Naive B cell (primary cell): ENCODE measurements around the gene HEG1. TPM values are rescaled to one million over a fixed set of nuclear protein-coding genes. Genes with fewer than 3 reads are reported as not detected.
"Not testable (repeated sequence)": the region's sequence is repeated elsewhere in the genome, so short reads cannot be mapped to it uniquely, and the experiment has no call there.

ENCODE experiments used
- ATAC-seq, 2 donors: fragments of 150-1000 bp; cut with Tn5 transposase; 2 replicates each; pipeline ENCODE4 v1.10.0; 2021; ENCODE audit warnings: low read depth in 2 of 2, mild to moderate bottlenecking in 2 of 2, moderate library complexity in 2 of 2
- DNase-seq: peaks from one replicate; pipeline ENCODE4 v3.0.0; 2022
- H3K27ac Mint-ChIP-seq, 6 donors: one replicate each; pipeline ENCODE4 v1.8.0; 2020 to 2022; ENCODE audit warnings: mild to moderate bottlenecking in 6 of 6, mixed read lengths in 6 of 6, moderate library complexity in 5 of 6, inconsistent platforms in 2 of 6
- H3K27me3 Mint-ChIP-seq, 3 donors: one replicate each; pipeline ENCODE4 v1.8.0; 2021 to 2022; ENCODE audit warnings: mixed read lengths in 3 of 3, mild to moderate bottlenecking in 1 of 3
- H3K36me3 Mint-ChIP-seq, 2 donors: one replicate each; pipeline ENCODE4 v1.8.0; 2020 to 2022; ENCODE audit warnings: mixed read lengths in 2 of 2, inconsistent platforms in 1 of 2, mild to moderate bottlenecking in 1 of 2
- H3K4me1 Mint-ChIP-seq, 3 donors: one replicate each; pipeline ENCODE4 v1.8.0; 2020 to 2022; ENCODE audit warnings: mixed read lengths in 3 of 3, inconsistent platforms in 1 of 3, mild to moderate bottlenecking in 1 of 3, moderate library complexity in 1 of 3
- H3K4me3 Mint-ChIP-seq, 8 donors: one replicate each; pipeline ENCODE4 v1.8.0; 2020 to 2022; ENCODE audit warnings: mild to moderate bottlenecking in 8 of 8, mixed read lengths in 8 of 8, moderate library complexity in 8 of 8, inconsistent platforms in 2 of 8
- H3K9me3 Mint-ChIP-seq, 7 donors: one replicate each; pipeline ENCODE4 v1.8.0; 2020 to 2022; ENCODE audit warnings: mixed read lengths in 7 of 7, mild to moderate bottlenecking in 5 of 7, inconsistent platforms in 2 of 7, moderate library complexity in 1 of 7
- polyA plus RNA-seq, 6 donors: library from polyadenylated mRNA; unstranded; fragments of 300-500 nt; fragmentation: Illumina TruSeq; gene quantifications; one replicate each; pipeline ENCODE4 v1.2.3, GENCODE V29; 2021; ENCODE audit warnings: low read depth in 6 of 6

The HEG1 gene
- 1 to 10 TPM in 3 of 6 donors, under 1 TPM in 2, not detected in 1; 0.73 to 1.8 (median 1.1) TPM for polyA plus RNA-seq

- Mint-ChIP-seq H3K4me3 (peak within 1 kb of the TSS; percentile 91 to 99 (median 96)), H3K27me3 (peaks cover 13 to 16% (median 16%) of the 10 kb centered on the region in 3 donors), H3K27ac (peak within 1 kb of the TSS; percentile 28 to 97 (median 92)), H3K4me1 (peaks cover 31 to 44% (median 36%) of the 10 kb centered on the region in 3 donors), H3K36me3 (no peaks in the 10 kb centered on the region), H3K9me3 (peaks cover 0 to 2% (median 0%) of the 10 kb centered on the region in 7 donors)
- DNase-seq (peak; percentile 63), ATAC-seq (peak; percentile 77)
These were observed at the start of gene HEG1 for GRCh38 chr3:125055913-125056745. Gene HEG1, minus strand, starts transcription at chr3:125055997. Its CDS starts 107 bp downstream, at chr3:125055890.

GRCh38 chr3:125105116-125105515, 49.3 kb upstream of the HEG1 start:
- ATAC-seq: no peak
- H3K4me1 Mint-ChIP-seq: peaks cover 4 to 29% (median 7%) of the 10 kb centered on the region in 3 donors
- H3K9me3 Mint-ChIP-seq: peaks cover under 1 to 18% (median 4%) of the 10 kb centered on the region in 7 donors
- no peak overlapping the region for H3K4me3 Mint-ChIP-seq
- no peak for DNase-seq
- peaks cover 3 to 13% (median 10%) of the 10 kb centered on the region in 3 donors for H3K27me3 Mint-ChIP-seq
- peaks cover 0 to 9% of the 10 kb centered on the region in 2 donors for H3K36me3 Mint-ChIP-seq
- H3K27ac Mint-ChIP-seq: peak overlapping the region in 1 of 6 donors; percentile 16

GRCh38 chr3:125104639-125105038, 48.8 kb upstream of the HEG1 start:
- peak overlapping the region in 1 of 6 donors; percentile 16 for H3K27ac Mint-ChIP-seq
- H3K36me3 Mint-ChIP-seq: peaks cover 0 to 14% of the 10 kb centered on the region in 2 donors
- no peak overlapping the region for H3K4me3 Mint-ChIP-seq
- H3K27me3 Mint-ChIP-seq: peaks cover 3 to 13% (median 10%) of the 10 kb centered on the region in 3 donors
- H3K9me3 Mint-ChIP-seq: peaks cover 5 to 22% (median 8%) of the 10 kb centered on the region in 7 donors
- DNase-seq: no peak
- peaks cover 4 to 29% (median 7%) of the 10 kb centered on the region in 3 donors for H3K4me1 Mint-ChIP-seq
- ATAC-seq: no peak

- DNase-seq: no peak
- peaks cover 5 to 29% (median 12%) of the 10 kb centered on the region in 7 donors for H3K9me3 Mint-ChIP-seq
- peaks cover 0 to 15% of the 10 kb centered on the region in 2 donors for H3K36me3 Mint-ChIP-seq
- no peak for ATAC-seq
- H3K27me3 Mint-ChIP-seq: peaks cover 3 to 13% (median 10%) of the 10 kb centered on the region in 3 donors
- no peak overlapping the region for H3K4me3 Mint-ChIP-seq
- H3K4me1 Mint-ChIP-seq: peaks cover 0 to 23% (median 7%) of the 10 kb centered on the region in 3 donors
- H3K27ac Mint-ChIP-seq: no peak overlapping the region
These were observed 47.6 kb upstream of the HEG1 start for GRCh38 chr3:125103406-125103805.

- Mint-ChIP-seq H3K36me3 (peaks cover 0 to 15% of the 10 kb centered on the region in 2 donors), H3K27me3 (peaks cover 3 to 13% (median 10%) of the 10 kb centered on the region in 3 donors), H3K4me3 (no peak overlapping the region), H3K9me3 (peaks cover 5 to 29% (median 12%) of the 10 kb centered on the region in 7 donors), H3K4me1 (peaks cover 0 to 14% (median 7%) of the 10 kb centered on the region in 3 donors), H3K27ac (no peak overlapping the region)
- ATAC-seq (no peak), DNase-seq (no peak)
These were observed 46.7 kb upstream of the HEG1 start for GRCh38 chr3:125102470-125102869.

GRCh38 chr3:125098611-125099291, 43.0 kb upstream of the HEG1 start:
- peaks cover 3 to 13% (median 10%) of the 10 kb centered on the region in 3 donors for H3K27me3 Mint-ChIP-seq
- DNase-seq (no peak), ATAC-seq (no peak)
- no peak overlapping the region for H3K4me3 Mint-ChIP-seq
- peaks cover 4 to 16% (median 7%) of the 10 kb centered on the region in 7 donors for H3K9me3 Mint-ChIP-seq
- peaks cover 0 to 7% (median 3%) of the 10 kb centered on the region in 3 donors for H3K4me1 Mint-ChIP-seq
- peaks cover 0 to 8% of the 10 kb centered on the region in 2 donors for H3K36me3 Mint-ChIP-seq
- H3K27ac Mint-ChIP-seq: no peak overlapping the region

GRCh38 chr3:125090649-125091048, 34.9 kb upstream of the HEG1 start:
- no peak overlapping the region for H3K4me3 Mint-ChIP-seq
- peaks cover 0 to 10% (median 2%) of the 10 kb centered on the region in 7 donors for H3K9me3 Mint-ChIP-seq
- no peak for DNase-seq
- peaks cover 0 to 4% (median 0%) of the 10 kb centered on the region in 3 donors for H3K27me3 Mint-ChIP-seq
- no peaks in the 10 kb centered on the region for H3K4me1 Mint-ChIP-seq
- H3K36me3 Mint-ChIP-seq: no peaks in the 10 kb centered on the region
- ATAC-seq: no peak
- H3K27ac Mint-ChIP-seq: no peak overlapping the region

GRCh38 chr3:125087768-125088391, 32.1 kb upstream of the HEG1 start:
- Mint-ChIP-seq H3K4me3 (no peak overlapping the region), H3K27me3 (peaks cover 0 to 15% (median 9%) of the 10 kb centered on the region in 3 donors), H3K4me1 (no peaks in the 10 kb centered on the region)

GRCh38 chr3:125085166-125085565, 29.4 kb upstream of the HEG1 start:
- no peak overlapping the region for H3K4me3 Mint-ChIP-seq
- no peak overlapping the region for H3K27ac Mint-ChIP-seq
- H3K9me3 Mint-ChIP-seq: no peaks in the 10 kb centered on the region

More at GRCh38 chr3:125087768-125088391, 32.1 kb upstream of the HEG1 start:
- no peak overlapping the region for H3K27ac Mint-ChIP-seq
- ATAC-seq: no peak
- peaks cover 0 to 10% (median 2%) of the 10 kb centered on the region in 7 donors for H3K9me3 Mint-ChIP-seq
- no peak for DNase-seq
- H3K36me3 Mint-ChIP-seq: no peaks in the 10 kb centered on the region

GRCh38 chr3:125083776-125084175, 28.0 kb upstream of the HEG1 start:
- DNase-seq (no peak), ATAC-seq (no peak)
- Mint-ChIP-seq H3K27ac (peak overlapping the region in 1 of 6 donors; percentile 82), H3K4me1 (no peaks in the 10 kb centered on the region), H3K27me3 (peaks cover 0 to 35% (median 9%) of the 10 kb centered on the region in 3 donors), H3K9me3 (no peaks in the 10 kb centered on the region), H3K4me3 (no peak overlapping the region), H3K36me3 (no peaks in the 10 kb centered on the region)

More at GRCh38 chr3:125085166-125085565, 29.4 kb upstream of the HEG1 start:
- peaks cover 0 to 29% (median 9%) of the 10 kb centered on the region in 3 donors for H3K27me3 Mint-ChIP-seq
- ATAC-seq: no peak
- no peaks in the 10 kb centered on the region for H3K4me1 Mint-ChIP-seq
- no peak for DNase-seq
- H3K36me3 Mint-ChIP-seq: no peaks in the 10 kb centered on the region

- not testable (repeated sequence) for DNase-seq, ATAC-seq, H3K36me3 Mint-ChIP-seq, H3K27ac Mint-ChIP-seq, H3K4me3 Mint-ChIP-seq, H3K9me3 Mint-ChIP-seq, H3K4me1 Mint-ChIP-seq
- H3K27me3 Mint-ChIP-seq: peaks cover 0 to 35% (median 9%) of the 10 kb centered on the region in 3 donors
These were observed 26.5 kb upstream of the HEG1 start for GRCh38 chr3:125082339-125082738.

GRCh38 chr3:125080077-125080476, 24.3 kb upstream of the HEG1 start:
- Mint-ChIP-seq H3K36me3 (no peaks in the 10 kb centered on the region), H3K27me3 (peaks cover 0 to 35% (median 9%) of the 10 kb centered on the region in 3 donors), H3K4me1 (peaks cover 0 to 10% (median 9%) of the 10 kb centered on the region in 3 donors), H3K27ac (peak overlapping the region in 2 of 6 donors; percentile 7 to 76), H3K9me3 (no peaks in the 10 kb centered on the region), H3K4me3 (no peak overlapping the region)
- DNase-seq (no peak), ATAC-seq (no peak)

- Mint-ChIP-seq H3K4me3 (no peak overlapping the region), H3K36me3 (no peaks in the 10 kb centered on the region), H3K9me3 (no peaks in the 10 kb centered on the region), H3K27me3 (peaks cover 0 to 35% (median 9%) of the 10 kb centered on the region in 3 donors), H3K27ac (no peak overlapping the region), H3K4me1 (peaks cover 0 to 10% (median 9%) of the 10 kb centered on the region in 3 donors)
- DNase-seq (no peak), ATAC-seq (no peak)
These were observed 23.9 kb upstream of the HEG1 start for GRCh38 chr3:125079675-125080045.
